ENCODE data around the gene NLRX1. TPM values are rescaled to one million over a fixed set of nuclear protein-coding genes. Genes with fewer than 3 reads are reported as not detected.
A peak's percentile ranks its signal among the peaks of the same experiment; 100 is the strongest.
"Not testable (repeated sequence)": the region's sequence is repeated elsewhere in the genome, so short reads cannot be mapped to it uniquely, and the experiment has no call there.

The NLRX1 gene
- total RNA-seq, 6 experiments from 2014 or later, result 8.1 to 13.2 (median 10.9) TPM

DNA sequence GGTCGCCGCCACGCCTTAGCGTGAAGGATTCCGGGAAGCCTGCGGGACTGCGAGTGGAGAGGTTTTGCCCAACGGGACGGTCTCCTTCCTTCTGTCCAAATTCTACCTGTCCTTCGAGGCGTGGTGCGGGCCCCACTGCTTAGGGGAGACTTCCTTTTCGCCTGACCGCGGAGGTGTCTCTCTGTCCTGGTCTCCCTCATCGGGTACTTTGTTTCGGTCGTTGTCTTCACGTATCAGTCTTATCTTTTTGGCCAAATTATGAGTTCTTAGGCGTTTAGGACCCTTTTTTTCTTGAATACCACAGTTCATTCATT, 46.8 kb upstream of the NLRX1 start:
- intact Hi-C loops (cut with DNase I), result no loop called here
- Histone ChIP-seq H3K9me3 (no peaks in the 10 kb centered on the region), H3K27me3 (no peaks in the 10 kb centered on the region), H3K36me3 (peaks cover 0 to 15% (median 0%) of the 10 kb centered on the region in 4 donors), H3K27ac (peak overlapping the region; percentile 45 to 69 (median 59)), H3K4me3 (peak overlapping the region; percentile 90 to 97 (median 96)), H3K4me1 (peaks cover 0 to 19% (median 5%) of the 10 kb centered on the region in 4 donors)
- 1% methylated on average over 15 of the region's 20 CpGs for WGBS (ENCODE audit: insufficient coverage, low coverage, low lambda C conversion rate, missing lambda C conversion rate)
- no peak for TF ChIP-seq POLR2A (IDR thresholded peaks at IDR 0.05)
- TF ChIP-seq, protein P1, sequence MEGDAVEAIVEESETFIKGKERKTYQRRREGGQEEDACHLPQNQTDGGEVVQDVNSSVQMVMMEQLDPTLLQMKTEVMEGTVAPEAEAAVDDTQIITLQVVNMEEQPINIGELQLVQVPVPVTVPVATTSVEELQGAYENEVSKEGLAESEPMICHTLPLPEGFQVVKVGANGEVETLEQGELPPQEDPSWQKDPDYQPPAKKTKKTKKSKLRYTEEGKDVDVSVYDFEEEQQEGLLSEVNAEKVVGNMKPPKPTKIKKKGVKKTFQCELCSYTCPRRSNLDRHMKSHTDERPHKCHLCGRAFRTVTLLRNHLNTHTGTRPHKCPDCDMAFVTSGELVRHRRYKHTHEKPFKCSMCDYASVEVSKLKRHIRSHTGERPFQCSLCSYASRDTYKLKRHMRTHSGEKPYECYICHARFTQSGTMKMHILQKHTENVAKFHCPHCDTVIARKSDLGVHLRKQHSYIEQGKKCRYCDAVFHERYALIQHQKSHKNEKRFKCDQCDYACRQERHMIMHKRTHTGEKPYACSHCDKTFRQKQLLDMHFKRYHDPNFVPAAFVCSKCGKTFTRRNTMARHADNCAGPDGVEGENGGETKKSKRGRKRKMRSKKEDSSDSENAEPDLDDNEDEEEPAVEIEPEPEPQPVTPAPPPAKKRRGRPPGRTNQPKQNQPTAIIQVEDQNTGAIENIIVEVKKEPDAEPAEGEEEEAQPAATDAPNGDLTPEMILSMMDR (IDR thresholded peaks at IDR 0.05), result no peak
- no peak for DNase-seq
- ATAC-seq, result no peak

GRCh38 chr11:119125821-119126220, 42.7 kb upstream of the NLRX1 start:
- intact Hi-C loops (cut with DNase I), result no loop called here
- Histone ChIP-seq H3K4me3 (no peak overlapping the region), H3K27ac (no peak overlapping the region), H3K36me3 (peaks cover 0 to 41% (median 6%) of the 10 kb centered on the region in 4 donors), H3K4me1 (peaks cover 0 to 15% (median 5%) of the 10 kb centered on the region in 4 donors), H3K9me3 (no peaks in the 10 kb centered on the region), H3K27me3 (no peaks in the 10 kb centered on the region)
- DNase-seq (no peak), ATAC-seq (no peak)
- 77% methylated on average over 5 of the region's 6 CpGs for WGBS (ENCODE audit: insufficient coverage, low coverage, low lambda C conversion rate, missing lambda C conversion rate)
- TF ChIP-seq, protein P1 (IDR thresholded peaks at IDR 0.05), result no peak
- TF ChIP-seq POLR2A (IDR thresholded peaks at IDR 0.05), result no peak

GRCh38 chr11:119126675-119127268, 41.8 kb upstream of the NLRX1 start:
- H3K27ac ChIP-seq, result peak overlapping the region in 1 of 3 donors; percentile 3

GRCh38 chr11:119130662-119131061, 37.9 kb upstream of the NLRX1 start:
- peak; percentile 76 to 85 (median 80) for ATAC-seq
- H3K27me3 ChIP-seq, result no peaks in the 10 kb centered on the region
- peak overlapping the region in 2 of 3 donors; percentile 4 to 31 for H3K27ac ChIP-seq
- H3K9me3 ChIP-seq, result no peaks in the 10 kb centered on the region
- intact Hi-C loops (cut with DNase I), result no loop called here
- DNase-seq, result peak in 2 of 3 donors; percentile 45 to 56
- WGBS (ENCODE audit: insufficient coverage, low coverage, low lambda C conversion rate, missing lambda C conversion rate), result 86% methylated on average over 1 of the region's 3 CpGs
- no peak overlapping the region for H3K4me3 ChIP-seq
- peaks cover 0 to 1% (median under 1%) of the 10 kb centered on the region in 4 donors for H3K4me1 ChIP-seq
- TF ChIP-seq POLR2A (IDR thresholded peaks at IDR 0.05), result no peak
- peaks cover 0 to 67% (median 26%) of the 10 kb centered on the region in 4 donors for H3K36me3 ChIP-seq

More at GRCh38 chr11:119126675-119127268, 41.8 kb upstream of the NLRX1 start:
- H3K27me3 ChIP-seq, result no peaks in the 10 kb centered on the region
- H3K9me3 ChIP-seq, result no peaks in the 10 kb centered on the region
- TF ChIP-seq, protein P1 (IDR thresholded peaks at IDR 0.05), result no peak
- no peak for TF ChIP-seq POLR2A (IDR thresholded peaks at IDR 0.05)
- intact Hi-C loops (cut with DNase I), result no loop called here
- 51% methylated on average over 2 of the region's 5 CpGs for WGBS (ENCODE audit: insufficient coverage, low coverage, low lambda C conversion rate, missing lambda C conversion rate)
- no peak for ATAC-seq
- DNase-seq, result no peak
- H3K4me1 ChIP-seq, result peaks cover 0 to 15% (median 5%) of the 10 kb centered on the region in 4 donors
- H3K4me3 ChIP-seq, result no peak overlapping the region
- H3K36me3 ChIP-seq, result peaks cover 0 to 50% (median 12%) of the 10 kb centered on the region in 4 donors

- 94% methylated on average over 2 of the region's 4 CpGs for WGBS (ENCODE audit: insufficient coverage, low coverage, low lambda C conversion rate, missing lambda C conversion rate)
- intact Hi-C loops (cut with DNase I), result no loop called here
- Histone ChIP-seq H3K9me3 (no peaks in the 10 kb centered on the region), H3K27me3 (no peaks in the 10 kb centered on the region), H3K36me3 (peaks cover 0 to 53% (median 22%) of the 10 kb centered on the region in 4 donors), H3K27ac (no peak overlapping the region), H3K4me1 (no peaks in the 10 kb centered on the region), H3K4me3 (no peak overlapping the region)
- TF ChIP-seq, protein P1 (IDR thresholded peaks at IDR 0.05), result peak in 3 of 4 donors; percentile 41 to 49 (median 41)
- no peak for TF ChIP-seq POLR2A (IDR thresholded peaks at IDR 0.05)
- DNase-seq (no peak), ATAC-seq (peak; percentile 46 to 52 (median 50))
Measured at GRCh38 chr11:119134389-119134978, 34.0 kb upstream of the NLRX1 start.

DNA sequence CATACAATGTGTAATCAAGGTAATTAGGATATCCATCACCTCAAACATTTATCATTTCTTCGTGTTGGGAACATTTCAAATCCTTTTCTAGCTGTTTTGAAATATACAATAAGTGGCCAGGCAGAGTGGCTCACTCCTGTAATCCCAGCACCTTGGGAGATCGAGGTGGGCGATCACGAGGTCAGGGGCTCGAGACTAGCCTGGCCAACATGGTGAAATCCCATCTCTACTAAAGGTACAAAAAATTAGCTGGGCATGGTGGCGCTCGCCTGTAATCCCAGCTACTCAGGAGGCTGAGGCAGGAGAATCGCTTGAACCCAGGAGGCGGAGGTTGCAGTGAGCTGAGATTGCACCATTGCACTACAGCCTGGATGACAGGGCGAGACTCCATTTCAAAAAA, 29.2 kb upstream of the NLRX1 start:
- H3K27ac ChIP-seq; ATAC-seq; DNase-seq; H3K36me3 ChIP-seq; H3K4me3 ChIP-seq; H3K4me1 ChIP-seq; H3K9me3 ChIP-seq; intact Hi-C loops (cut with DNase I); H3K27me3 ChIP-seq: not testable (repeated sequence)
- 82% methylated on average over 10 of the region's 10 CpGs for WGBS (ENCODE audit: insufficient coverage, low coverage, low lambda C conversion rate, missing lambda C conversion rate)

Measured in right lobe of liver (tissue), 6 donors.